ENCODE results near the gene TBCD.

TBCD gene

DNA sequence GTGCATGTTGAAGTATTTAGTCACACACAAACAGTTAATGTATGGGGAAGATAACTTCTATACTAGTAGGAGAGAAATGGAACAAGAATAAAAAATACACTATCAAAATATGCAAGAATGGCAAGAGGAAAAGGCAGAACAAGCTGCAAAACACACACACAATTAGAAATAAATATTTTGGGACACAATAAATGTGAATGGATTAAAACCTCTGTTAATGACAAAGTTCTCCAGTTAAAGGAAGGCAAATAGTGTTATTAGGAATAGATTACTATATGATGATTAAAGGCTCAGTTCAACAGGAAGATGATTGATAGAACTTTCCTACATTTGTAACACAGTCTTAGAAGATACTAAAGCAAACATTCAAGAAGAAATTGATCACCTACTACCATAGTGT lies 194.2 kb downstream of the TBCD start:
- H3K4me3 ChIP-seq (ENCODE audit: low read length), result no peak overlapping the region
- no peak for DNase-seq (ENCODE audit: low read depth)
- TF ChIP-seq, protein P1, sequence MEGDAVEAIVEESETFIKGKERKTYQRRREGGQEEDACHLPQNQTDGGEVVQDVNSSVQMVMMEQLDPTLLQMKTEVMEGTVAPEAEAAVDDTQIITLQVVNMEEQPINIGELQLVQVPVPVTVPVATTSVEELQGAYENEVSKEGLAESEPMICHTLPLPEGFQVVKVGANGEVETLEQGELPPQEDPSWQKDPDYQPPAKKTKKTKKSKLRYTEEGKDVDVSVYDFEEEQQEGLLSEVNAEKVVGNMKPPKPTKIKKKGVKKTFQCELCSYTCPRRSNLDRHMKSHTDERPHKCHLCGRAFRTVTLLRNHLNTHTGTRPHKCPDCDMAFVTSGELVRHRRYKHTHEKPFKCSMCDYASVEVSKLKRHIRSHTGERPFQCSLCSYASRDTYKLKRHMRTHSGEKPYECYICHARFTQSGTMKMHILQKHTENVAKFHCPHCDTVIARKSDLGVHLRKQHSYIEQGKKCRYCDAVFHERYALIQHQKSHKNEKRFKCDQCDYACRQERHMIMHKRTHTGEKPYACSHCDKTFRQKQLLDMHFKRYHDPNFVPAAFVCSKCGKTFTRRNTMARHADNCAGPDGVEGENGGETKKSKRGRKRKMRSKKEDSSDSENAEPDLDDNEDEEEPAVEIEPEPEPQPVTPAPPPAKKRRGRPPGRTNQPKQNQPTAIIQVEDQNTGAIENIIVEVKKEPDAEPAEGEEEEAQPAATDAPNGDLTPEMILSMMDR (IDR thresholded peaks at IDR 0.05; ENCODE audit: insufficient read depth, low read depth, low read length, missing control alignments), result no peak

DNA sequence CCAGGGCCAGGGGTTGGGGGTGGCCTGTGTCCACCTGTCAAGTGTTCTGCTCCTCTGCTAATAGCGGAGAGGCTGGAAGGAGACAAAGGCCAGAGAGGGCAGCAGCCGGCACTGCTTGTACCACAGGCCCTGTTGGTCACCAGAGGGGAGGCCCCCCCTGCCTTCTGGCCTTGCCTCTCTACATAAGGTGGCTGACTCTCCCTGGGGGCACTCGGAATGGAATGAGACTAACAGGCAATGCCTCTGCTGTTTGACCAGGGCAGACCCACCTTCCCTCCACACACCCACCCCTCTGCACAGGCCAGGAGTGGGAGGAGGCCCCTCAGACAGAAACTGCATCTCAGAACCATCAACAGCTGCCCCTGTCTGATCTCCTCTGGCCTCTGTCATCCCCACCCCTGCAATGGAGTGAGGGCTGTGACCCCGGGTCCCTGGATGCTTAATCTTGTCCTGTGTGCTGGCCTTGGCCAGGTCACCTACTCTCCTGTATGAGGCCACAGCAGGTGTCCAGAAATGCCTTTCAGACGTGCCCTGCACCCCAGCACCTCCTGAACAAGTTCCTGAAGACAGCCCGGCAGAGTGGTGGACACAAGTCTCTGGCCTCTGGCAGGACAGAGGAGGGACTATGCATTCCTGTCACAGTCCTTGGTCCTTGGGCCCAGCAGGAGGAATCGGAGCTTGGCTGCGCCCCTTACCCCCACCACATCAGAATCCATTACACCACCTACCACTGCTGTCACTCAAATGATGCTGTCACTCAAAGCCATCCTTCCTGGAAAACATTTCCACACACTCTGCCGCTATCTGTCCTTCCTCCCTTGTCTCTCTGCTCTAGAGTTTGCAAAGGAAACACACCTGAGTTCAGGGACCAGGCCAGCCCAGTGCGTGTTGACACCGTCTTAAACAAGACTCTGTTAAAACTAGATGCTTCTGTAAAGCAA lies 195.5 kb downstream of the TBCD start:
- no peak for DNase-seq (ENCODE audit: low read depth)
- H3K4me3 ChIP-seq (ENCODE audit: low read length), result no peak overlapping the region
- TF ChIP-seq, protein P1 (IDR thresholded peaks at IDR 0.05; ENCODE audit: insufficient read depth, low read depth, low read length, missing control alignments), result no peak

DNA sequence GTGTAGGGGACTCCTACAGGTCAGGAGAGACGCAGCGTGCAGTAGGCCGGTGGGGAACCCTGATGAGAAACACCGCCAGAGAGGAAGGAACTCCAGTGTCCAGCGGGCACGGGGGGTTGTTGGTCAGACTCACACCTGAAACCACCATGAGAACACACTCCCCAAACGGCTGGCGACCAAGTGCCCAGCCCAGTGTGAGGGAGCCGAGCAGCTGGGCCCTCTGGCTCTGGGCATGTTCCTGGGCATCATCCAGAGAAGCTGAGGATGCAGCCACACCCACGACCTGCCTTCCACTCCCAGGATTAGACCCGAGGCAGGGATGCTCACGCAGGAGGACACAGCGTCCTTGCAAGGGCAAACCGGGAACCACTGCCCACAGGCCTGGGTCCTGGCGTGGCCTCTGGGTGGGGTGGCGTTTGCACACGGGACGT lies 196.2 kb downstream of the TBCD start:
- DNase-seq (ENCODE audit: low read depth), result no peak
- TF ChIP-seq, protein P1 (IDR thresholded peaks at IDR 0.05; ENCODE audit: insufficient read depth, low read depth, low read length, missing control alignments), result no peak

DNA sequence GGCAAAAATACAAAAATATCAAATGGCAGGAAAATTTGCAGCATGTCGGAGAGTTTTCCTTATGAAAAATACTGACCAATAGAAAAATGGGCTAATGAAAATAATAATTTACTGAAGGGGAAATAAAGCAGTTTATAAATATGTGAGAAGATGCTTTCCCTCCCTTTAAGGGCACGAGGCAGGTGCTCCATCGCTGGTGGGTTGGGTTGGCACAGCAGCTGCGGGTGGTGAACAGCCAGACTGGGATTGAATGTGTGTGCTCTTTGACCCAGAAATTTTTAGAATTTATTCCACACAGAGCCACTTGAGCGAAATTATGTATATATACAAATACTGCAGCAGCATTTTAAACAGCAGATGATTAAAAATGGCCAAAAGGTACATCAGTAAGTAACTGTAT lies 197.1 kb downstream of the TBCD start:
- DNase-seq (ENCODE audit: low read depth), result no peak
- TF ChIP-seq, protein P1 (IDR thresholded peaks at IDR 0.05; ENCODE audit: insufficient read depth, low read depth, low read length, missing control alignments), result no peak
- H3K4me3 ChIP-seq (ENCODE audit: low read length), result no peak overlapping the region

More for the DNA sequence above, 196.2 kb downstream of the TBCD start:
- no peak overlapping the region for H3K4me3 ChIP-seq (ENCODE audit: low read length)

DNA sequence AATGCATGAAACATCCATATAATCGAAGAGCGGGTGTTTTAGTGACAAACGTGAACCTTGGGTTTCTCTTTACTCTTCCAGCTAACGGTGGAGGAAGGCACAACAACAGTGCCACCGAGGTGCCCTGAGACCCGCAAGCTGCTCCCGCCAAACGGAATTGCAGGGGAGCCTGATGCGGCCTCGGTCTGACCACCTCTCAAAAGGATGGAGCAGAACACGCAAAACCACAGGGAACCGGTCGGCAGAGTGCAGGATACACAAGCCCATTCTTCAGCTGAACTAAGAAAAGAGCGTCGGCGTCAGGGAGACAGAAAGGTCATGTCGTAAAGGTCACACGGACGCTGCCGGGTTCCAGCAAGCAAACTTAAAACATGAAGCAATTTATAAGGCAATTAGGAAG lies 197.5 kb downstream of the TBCD start:
- TF ChIP-seq, protein P1 (IDR thresholded peaks at IDR 0.05; ENCODE audit: insufficient read depth, low read depth, low read length, missing control alignments), result no peak
- DNase-seq (ENCODE audit: low read depth), result no peak
- no peak overlapping the region for H3K4me3 ChIP-seq (ENCODE audit: low read length)

DNA sequence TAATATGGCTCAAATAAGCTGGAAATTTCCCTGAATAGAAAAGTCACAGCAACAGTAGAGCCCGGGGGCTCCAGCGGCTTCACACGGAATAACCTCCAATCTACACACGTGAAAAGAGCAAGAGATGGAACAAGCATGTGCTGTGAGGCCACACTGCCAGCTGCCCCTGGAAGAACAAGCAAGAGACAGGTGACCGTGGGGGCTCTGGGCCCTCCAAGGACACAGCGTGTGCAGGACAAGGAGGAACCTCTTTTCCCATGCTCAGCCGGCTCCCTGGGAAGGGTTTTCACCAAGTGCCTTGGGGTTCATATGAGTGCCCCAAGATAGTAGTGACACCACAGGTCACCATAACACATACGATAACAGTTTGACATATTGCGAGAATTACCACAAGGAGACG lies 198.1 kb downstream of the TBCD start:
- TF ChIP-seq, protein P1 (IDR thresholded peaks at IDR 0.05; ENCODE audit: insufficient read depth, low read depth, low read length, missing control alignments), result no peak
- DNase-seq (ENCODE audit: low read depth), result no peak
- H3K4me3 ChIP-seq (ENCODE audit: low read length), result no peak overlapping the region

Measured in epithelial cell of esophagus (primary cell).